Measurements from ENCODE around the gene DNAJC22. TPM values are rescaled to one million over a fixed set of nuclear protein-coding genes. Genes with fewer than 3 reads are reported as not detected.

The DNAJC22 gene
- total RNA-seq, 1 donor from 2014 or later = not detected

DNA sequence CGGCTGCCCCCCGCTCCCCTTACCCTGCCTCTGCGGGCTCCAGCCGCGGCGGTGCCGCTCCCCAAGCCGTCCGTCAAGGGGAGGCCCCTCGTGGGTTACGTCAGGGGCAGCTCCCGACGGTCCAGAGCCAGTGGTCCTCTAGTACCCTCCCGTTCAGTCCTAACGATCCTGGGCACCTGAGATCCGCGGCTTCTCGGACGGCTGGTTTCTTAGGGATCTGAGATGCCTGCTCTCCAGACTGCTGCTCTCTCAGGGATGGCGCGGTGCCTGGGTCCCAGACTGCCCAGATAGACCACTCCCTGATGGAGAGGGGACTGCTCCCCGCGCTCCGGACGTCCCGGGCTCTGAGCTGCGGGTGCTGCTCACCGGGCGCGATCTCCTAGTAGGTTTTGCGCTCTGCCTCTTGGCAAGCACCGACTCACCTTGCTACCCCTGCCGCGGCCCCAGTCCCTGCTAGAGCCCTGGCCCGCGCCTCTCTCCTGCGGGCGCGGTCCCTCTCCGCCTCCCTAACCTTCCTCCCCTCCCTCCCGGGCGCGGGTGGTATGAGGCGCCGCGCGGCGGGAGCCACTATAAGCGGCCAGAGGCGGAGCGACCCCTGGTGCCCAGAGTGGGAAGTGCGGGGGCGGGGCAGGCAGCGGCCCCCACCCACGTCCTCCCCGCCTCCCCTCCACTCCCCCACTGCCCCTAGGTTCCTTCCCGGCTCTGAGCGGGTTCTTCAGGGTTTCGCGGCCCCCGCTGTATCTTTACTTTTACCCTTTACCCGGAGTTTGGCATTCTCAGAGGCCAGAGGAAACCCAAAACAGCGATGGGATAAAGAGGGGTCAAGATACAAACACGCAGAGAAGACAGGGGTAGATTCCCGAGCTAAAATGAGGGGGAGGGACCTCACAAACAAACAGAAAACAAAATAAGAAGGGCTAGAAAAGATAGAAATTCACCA is 9.8 kb upstream of the DNAJC22 start, which contains the start of gene C1QL4:
C1QL4 (minus strand) TSS at position 544 of the 940 bp plus-strand sequence. CDS start 711 bp downstream, outside the sequence.
- peak; percentile 72 to 99 (median 98) for TF ChIP-seq CTCF (IDR thresholded peaks at IDR 0.05)

DNA sequence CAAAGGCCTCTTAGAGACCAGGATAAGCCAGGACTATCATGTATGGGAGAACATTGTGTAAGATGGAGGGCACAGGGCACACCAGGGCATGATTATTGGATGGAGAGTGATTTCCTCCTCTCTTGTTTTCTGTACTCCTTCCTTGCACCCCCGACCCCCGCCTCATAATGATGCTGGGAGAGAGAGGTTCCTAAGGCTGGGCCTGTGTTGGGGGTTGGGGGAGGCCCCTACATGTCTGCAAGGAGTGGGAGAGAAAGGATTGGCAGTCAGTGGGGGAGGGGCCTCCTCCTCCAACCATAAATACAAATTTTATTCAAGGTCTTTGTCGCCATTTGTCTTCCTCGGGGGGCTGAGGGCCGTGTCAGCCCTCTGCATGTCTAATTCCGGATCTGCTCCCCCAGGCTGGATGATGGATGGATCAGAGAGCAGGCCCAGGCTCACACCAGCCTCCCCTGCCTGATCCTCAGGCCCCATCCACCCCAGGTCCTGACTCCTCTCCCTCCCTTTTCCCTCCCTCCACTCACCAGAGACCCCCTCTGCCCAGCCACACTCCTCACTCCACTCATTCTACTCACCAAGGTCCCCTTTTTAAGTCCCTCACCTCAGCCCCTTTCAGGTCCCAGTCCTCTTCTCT is 7.7 kb upstream of the DNAJC22 start:
- Histone ChIP-seq H3K27me3 (peaks cover 15% of the 10 kb centered on the region), H3K4me1 (peaks cover 11 to 15% of the 10 kb centered on the region in 2 donors), H3K4me3 (no peak overlapping the region), H3K36me3 (no peaks in the 10 kb centered on the region), H3K9me3 (no peaks in the 10 kb centered on the region), H3K27ac (no peak overlapping the region)
- intact Hi-C loops (cut with DNase I) = no loop called here
- TF ChIP-seq CTCF (IDR thresholded peaks at IDR 0.05) = no peak
- no peak for DNase-seq (ENCODE audit: low spot score in 2 of 2)

More for the DNA sequence above, 9.8 kb upstream of the DNAJC22 start, which contains the start of gene C1QL4:
- H3K27ac ChIP-seq = no peak within 1 kb of the TSS
- H3K36me3 ChIP-seq = no peaks in the 10 kb centered on the region
- H3K27me3 ChIP-seq = peaks cover 13% of the 10 kb centered on the region
- intact Hi-C loops (cut with DNase I) = loop anchor here (2.0 kb wide), 1 partner anchor 48 kb away; no protein-coding TSS in a partner anchor
- peak in 1 of 2 donors; percentile 90 for DNase-seq (ENCODE audit: low spot score in 2 of 2)
- peak within 1 kb of the TSS; percentile 38 to 55 for H3K4me3 ChIP-seq
- no peaks in the 10 kb centered on the region for H3K9me3 ChIP-seq
- peaks cover under 1 to 2% of the 10 kb centered on the region in 2 donors for H3K4me1 ChIP-seq

DNA sequence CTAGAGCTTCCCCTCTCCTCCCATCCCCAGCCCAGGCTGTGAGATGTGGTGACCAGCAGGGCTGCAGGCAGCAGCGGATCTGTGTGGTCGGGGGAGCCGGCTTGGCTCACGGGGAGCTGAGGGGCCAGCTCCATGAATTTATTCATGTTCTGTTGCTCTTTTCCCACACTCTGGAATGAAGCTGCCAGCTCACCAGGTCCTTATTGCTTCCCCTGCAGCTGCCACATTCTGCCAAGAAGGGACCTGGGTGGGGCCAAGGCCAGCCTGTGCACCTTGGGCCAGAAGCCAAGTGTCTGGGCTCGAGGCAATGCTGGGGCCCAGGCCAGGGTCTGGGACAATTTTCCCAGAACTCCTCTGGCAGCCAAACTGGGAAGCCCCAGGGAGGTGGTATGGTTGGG is 7.2 kb upstream of the DNAJC22 start:
- H3K27me3 ChIP-seq = peaks cover 17% of the 10 kb centered on the region
- no peaks in the 10 kb centered on the region for H3K9me3 ChIP-seq
- no peaks in the 10 kb centered on the region for H3K36me3 ChIP-seq
- TF ChIP-seq CTCF (IDR thresholded peaks at IDR 0.05) = no peak
- intact Hi-C loops (cut with DNase I) = no loop called here
- peaks cover 11 to 18% of the 10 kb centered on the region in 2 donors for H3K4me1 ChIP-seq
- DNase-seq (ENCODE audit: low spot score in 2 of 2) = no peak
- H3K4me3 ChIP-seq = no peak overlapping the region
- H3K27ac ChIP-seq = no peak overlapping the region

- Histone ChIP-seq H3K9me3 (no peaks in the 10 kb centered on the region), H3K4me1 (peaks cover 13 to 23% of the 10 kb centered on the region in 2 donors), H3K36me3 (no peaks in the 10 kb centered on the region), H3K27me3 (peaks cover 19% of the 10 kb centered on the region), H3K4me3 (no peak overlapping the region), H3K27ac (no peak overlapping the region)
- no peak for DNase-seq (ENCODE audit: low spot score in 2 of 2)
- TF ChIP-seq CTCF (IDR thresholded peaks at IDR 0.05) = no peak
- intact Hi-C loops (cut with DNase I) = loop anchor here (10.0 kb wide), 1 partner anchor 275 kb away; the partner anchor contains the start of genes KMT2D and RHEBL1
Measured at GRCh38 chr12:49340095-49340870, 6.4 kb upstream of the DNAJC22 start.
